ENCODE results near the gene STK17A. TPM values are rescaled to one million over a fixed set of nuclear protein-coding genes. Genes with fewer than 3 reads are reported as not detected.
"Not testable (repeated sequence)": the region's sequence is repeated elsewhere in the genome, so short reads cannot be mapped to it uniquely, and the experiment has no call there.

STK17A gene
- polyA plus RNA-seq, 1 donor, result 18.5 TPM

DNA sequence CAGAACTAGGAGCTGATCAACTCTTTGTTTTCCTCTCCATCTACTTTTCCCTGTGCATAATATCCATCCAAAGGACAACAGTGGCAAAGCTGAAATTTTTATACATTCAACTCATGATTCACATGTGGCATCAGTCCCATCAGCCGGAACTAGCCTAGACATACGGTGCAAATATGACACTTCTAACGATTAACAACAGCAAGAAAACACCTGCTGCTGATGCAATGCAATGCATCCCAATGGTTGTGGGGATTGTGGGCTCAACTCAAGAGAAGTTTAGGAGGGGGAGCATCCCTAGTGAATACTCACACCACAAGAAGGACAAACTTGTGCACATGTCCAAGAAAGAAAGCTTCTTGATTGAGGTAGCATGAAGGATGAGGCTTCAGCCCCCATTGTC is 20.5 kb upstream of the STK17A start:
- WGBS (ENCODE audit: insufficient coverage, low lambda C conversion rate), result no CpG with 5 or more reads among the region's 3 CpGs
- Histone ChIP-seq H3K36me3 (ENCODE audit: control insufficient read depth, insufficient read depth, low read length) (no peaks in the 10 kb centered on the region), H3K4me3 (ENCODE audit: low read length) (no peak overlapping the region), H3K9me3 (ENCODE audit: control insufficient read depth, low read depth, low read length) (no peaks in the 10 kb centered on the region), H3K27ac (ENCODE audit: low read length) (no peak overlapping the region), H3K4me1 (ENCODE audit: control insufficient read depth, insufficient read depth, low read length) (no peaks in the 10 kb centered on the region), H3K27me3 (ENCODE audit: control insufficient read depth, insufficient read depth, low read length) (no peaks in the 10 kb centered on the region)
- DNase-seq, result no peak

DNA sequence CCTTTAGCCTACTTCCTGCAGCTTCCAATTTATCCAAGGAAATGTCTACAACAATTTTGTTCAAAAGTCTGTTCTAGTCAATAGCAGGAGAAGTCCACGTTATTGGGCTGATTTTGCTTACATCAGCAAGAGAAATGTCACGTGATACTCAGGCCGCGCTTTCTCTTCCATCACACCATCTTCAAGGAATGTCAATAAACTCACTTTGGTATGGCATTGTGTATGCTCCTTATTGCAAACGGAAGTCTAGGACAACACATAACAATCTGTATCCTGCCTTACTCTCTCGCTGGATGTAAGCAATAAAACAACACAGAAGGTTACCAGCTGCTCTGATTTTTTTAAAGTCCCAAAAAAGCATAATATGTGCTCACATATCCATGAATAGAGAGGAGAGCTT is 17.1 kb upstream of the STK17A start:
- DNase-seq, result no peak
- no peaks in the 10 kb centered on the region for H3K9me3 ChIP-seq (ENCODE audit: control insufficient read depth, low read depth, low read length)
- H3K27ac ChIP-seq (ENCODE audit: low read length), result no peak overlapping the region
- H3K36me3 ChIP-seq (ENCODE audit: control insufficient read depth, insufficient read depth, low read length), result no peaks in the 10 kb centered on the region
- no CpG with 5 or more reads among the region's 6 CpGs for WGBS (ENCODE audit: insufficient coverage, low lambda C conversion rate)
- no peaks in the 10 kb centered on the region for H3K27me3 ChIP-seq (ENCODE audit: control insufficient read depth, insufficient read depth, low read length)
- H3K4me3 ChIP-seq (ENCODE audit: low read length), result no peak overlapping the region
- no peaks in the 10 kb centered on the region for H3K4me1 ChIP-seq (ENCODE audit: control insufficient read depth, insufficient read depth, low read length)

DNA sequence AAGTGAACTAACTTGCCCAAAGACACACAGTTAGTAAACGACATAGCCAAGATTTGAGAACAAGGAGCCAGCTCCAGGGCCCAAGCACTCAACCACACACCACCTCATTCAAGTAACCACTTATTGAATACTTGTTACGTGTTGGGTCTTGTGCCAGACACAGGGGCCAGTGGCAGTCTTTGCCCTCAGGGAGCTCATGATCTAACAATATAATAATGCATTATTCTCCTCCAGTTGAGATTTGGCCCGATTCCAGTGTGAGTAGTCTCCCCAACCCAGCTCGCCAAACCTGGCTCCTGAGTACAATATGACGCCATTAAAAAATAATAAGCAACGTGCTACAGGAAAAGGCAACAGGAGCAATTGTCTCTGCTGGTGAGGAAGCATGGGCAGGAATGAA is 14.4 kb upstream of the STK17A start:
- no peaks in the 10 kb centered on the region for H3K27me3 ChIP-seq (ENCODE audit: control insufficient read depth, insufficient read depth, low read length)
- DNase-seq, result no peak
- WGBS (ENCODE audit: insufficient coverage, low lambda C conversion rate), result 86% methylated on average over 1 of the region's 6 CpGs
- H3K9me3 ChIP-seq (ENCODE audit: control insufficient read depth, low read depth, low read length), result no peaks in the 10 kb centered on the region
- H3K4me1 ChIP-seq (ENCODE audit: control insufficient read depth, insufficient read depth, low read length), result no peaks in the 10 kb centered on the region
- no peak overlapping the region for H3K27ac ChIP-seq (ENCODE audit: low read length)
- no peak overlapping the region for H3K4me3 ChIP-seq (ENCODE audit: low read length)
- H3K36me3 ChIP-seq (ENCODE audit: control insufficient read depth, insufficient read depth, low read length), result no peaks in the 10 kb centered on the region

DNA sequence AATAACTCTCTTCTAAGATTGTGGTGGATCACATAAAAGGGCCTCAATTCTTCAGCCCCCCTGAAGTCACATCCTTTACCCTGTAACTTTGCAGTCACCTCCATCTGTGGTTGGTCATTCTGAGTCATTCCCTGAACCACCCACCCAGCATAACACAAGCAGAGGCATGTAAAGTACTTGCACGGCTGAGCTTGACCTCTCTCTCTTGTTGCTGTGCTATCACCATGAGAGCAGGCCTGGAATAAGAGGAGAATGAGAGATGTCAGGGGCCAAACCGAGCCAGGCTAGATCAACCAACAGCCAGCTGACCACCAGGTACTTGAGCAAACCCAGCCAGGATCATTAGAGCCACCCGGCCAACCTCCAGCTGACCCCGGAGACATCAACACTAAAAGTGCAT is 13.5 kb upstream of the STK17A start:
- Histone ChIP-seq H3K4me1 (ENCODE audit: control insufficient read depth, insufficient read depth, low read length) (no peaks in the 10 kb centered on the region), H3K4me3 (ENCODE audit: low read length) (no peak overlapping the region), H3K9me3 (ENCODE audit: control insufficient read depth, low read depth, low read length) (no peaks in the 10 kb centered on the region), H3K27me3 (ENCODE audit: control insufficient read depth, insufficient read depth, low read length) (no peaks in the 10 kb centered on the region), H3K27ac (ENCODE audit: low read length) (no peak overlapping the region), H3K36me3 (ENCODE audit: control insufficient read depth, insufficient read depth, low read length) (no peaks in the 10 kb centered on the region)
- DNase-seq, result no peak
- no CpG with 5 or more reads among the region's 4 CpGs for WGBS (ENCODE audit: insufficient coverage, low lambda C conversion rate)

DNA sequence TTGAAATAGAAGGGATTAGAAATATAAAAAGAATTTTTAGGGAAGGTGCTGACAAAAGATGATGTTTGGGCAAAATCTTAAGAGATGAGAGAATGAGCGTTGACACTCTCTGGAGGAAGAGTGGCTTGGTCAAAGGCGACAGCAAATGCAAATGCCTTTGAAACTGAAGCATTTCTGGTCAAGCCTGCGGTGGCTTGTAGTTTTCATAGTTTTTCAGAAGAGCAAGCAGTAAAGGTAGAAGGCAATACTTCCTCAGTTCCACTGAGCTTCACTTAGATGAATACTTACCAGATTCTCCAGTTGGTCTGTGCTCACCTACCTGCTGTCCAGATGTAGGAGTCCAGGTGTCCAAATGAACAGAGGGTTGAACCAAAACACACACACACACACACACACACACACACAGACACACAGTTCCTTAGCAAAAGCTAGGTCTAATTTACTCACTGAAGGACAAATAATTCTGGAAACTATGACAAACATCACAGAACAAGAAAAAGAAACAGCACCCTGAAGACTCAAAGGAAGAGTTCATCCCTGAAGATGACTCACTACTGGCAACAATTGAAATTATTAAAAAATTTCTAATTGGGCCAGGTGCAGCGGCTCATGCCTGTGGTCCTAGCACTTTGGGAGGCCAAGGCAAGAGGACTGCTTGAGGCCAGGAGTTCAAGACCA is 12.1 kb upstream of the STK17A start:
- no peak for DNase-seq
- Histone ChIP-seq H3K9me3 (ENCODE audit: control insufficient read depth, low read depth, low read length) (no peaks in the 10 kb centered on the region), H3K4me3 (ENCODE audit: low read length) (no peak overlapping the region), H3K4me1 (ENCODE audit: control insufficient read depth, insufficient read depth, low read length) (no peaks in the 10 kb centered on the region), H3K36me3 (ENCODE audit: control insufficient read depth, insufficient read depth, low read length) (no peaks in the 10 kb centered on the region), H3K27ac (ENCODE audit: low read length) (no peak overlapping the region), H3K27me3 (ENCODE audit: control insufficient read depth, insufficient read depth, low read length) (no peaks in the 10 kb centered on the region)
- WGBS (ENCODE audit: insufficient coverage, low lambda C conversion rate), result 94% methylated on average over 2 of the region's 4 CpGs

DNA sequence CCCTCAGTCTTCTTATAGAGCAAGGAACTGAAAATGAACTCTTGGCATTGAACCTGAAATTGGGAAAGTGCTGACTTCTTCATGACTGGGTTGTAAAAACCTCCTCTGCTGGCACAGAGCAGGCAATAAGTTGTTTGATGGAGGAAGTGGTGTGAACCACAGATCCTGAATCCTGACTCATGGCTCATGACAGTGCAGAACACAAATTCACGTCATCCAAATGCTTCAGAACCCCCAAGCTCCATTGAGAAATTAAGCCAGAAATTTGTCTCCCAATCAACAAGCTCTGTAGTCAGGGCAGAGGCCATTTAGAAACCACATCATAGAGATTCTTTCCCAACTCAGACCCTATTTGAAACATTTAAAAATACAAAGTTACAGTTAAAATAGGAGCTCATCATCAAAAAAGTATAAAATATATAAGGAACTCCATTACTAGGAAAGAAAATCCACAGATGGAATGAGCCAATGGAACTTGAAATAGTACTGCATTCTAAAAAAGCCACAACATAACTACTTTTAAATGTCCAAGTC is 10.3 kb upstream of the STK17A start:
- no peaks in the 10 kb centered on the region for H3K36me3 ChIP-seq (ENCODE audit: control insufficient read depth, insufficient read depth, low read length)
- H3K27me3 ChIP-seq (ENCODE audit: control insufficient read depth, insufficient read depth, low read length), result no peaks in the 10 kb centered on the region
- DNase-seq, result no peak
- H3K27ac ChIP-seq (ENCODE audit: low read length), result no peak overlapping the region
- H3K4me3 ChIP-seq (ENCODE audit: low read length), result no peak overlapping the region
- no peaks in the 10 kb centered on the region for H3K9me3 ChIP-seq (ENCODE audit: control insufficient read depth, low read depth, low read length)
- no CpG with 5 or more reads among the region's 1 CpG for WGBS (ENCODE audit: insufficient coverage, low lambda C conversion rate)
- H3K4me1 ChIP-seq (ENCODE audit: control insufficient read depth, insufficient read depth, low read length), result no peaks in the 10 kb centered on the region

DNA sequence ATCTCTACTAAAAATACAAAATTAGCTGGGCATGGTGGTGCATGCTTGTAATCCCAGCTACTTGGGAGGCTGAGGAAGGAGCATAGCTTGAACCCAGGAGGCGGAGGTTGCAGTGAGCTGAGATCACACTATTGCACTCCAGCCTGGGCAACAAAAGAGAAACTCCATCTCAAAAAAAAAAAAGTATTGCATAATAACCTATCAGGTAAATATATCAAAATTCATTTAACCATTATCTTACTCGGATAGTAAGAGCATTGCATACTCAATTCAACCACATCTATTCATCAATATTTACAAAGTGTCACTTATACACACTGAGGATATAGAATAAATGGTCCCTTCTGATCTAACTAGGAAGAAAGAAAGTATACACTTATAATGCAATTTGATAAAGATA is 9.1 kb upstream of the STK17A start:
- not testable (repeated sequence) for H3K9me3 ChIP-seq (ENCODE audit: control insufficient read depth, low read depth, low read length); H3K27me3 ChIP-seq (ENCODE audit: control insufficient read depth, insufficient read depth, low read length); DNase-seq; H3K27ac ChIP-seq (ENCODE audit: low read length); H3K36me3 ChIP-seq (ENCODE audit: control insufficient read depth, insufficient read depth, low read length); H3K4me1 ChIP-seq (ENCODE audit: control insufficient read depth, insufficient read depth, low read length); H3K4me3 ChIP-seq (ENCODE audit: low read length)
- 100% methylated on average over 1 of the region's 2 CpGs for WGBS (ENCODE audit: insufficient coverage, low lambda C conversion rate)

DNA sequence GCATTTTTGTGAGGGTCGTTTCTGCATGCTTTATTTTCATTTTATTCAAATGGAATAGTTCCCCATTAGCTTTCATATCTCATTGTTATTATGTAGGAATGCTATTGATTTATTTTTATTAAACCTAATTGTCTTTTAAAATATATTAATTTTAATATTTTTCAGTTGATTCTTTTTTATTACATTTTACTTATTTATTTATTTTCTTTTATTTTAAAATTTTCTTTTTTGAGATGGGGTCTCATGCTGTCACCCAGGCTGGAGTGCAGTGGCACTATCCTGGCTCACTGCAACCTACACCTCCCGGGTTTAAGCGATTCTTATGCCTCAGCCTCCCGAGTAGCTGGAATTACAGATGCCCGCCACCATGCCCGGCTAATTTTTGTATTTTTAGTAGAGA is 7.4 kb upstream of the STK17A start:
- WGBS (ENCODE audit: insufficient coverage, low lambda C conversion rate), result no CpG with 5 or more reads among the region's 6 CpGs
- DNase-seq, result no peak
- no peaks in the 10 kb centered on the region for H3K9me3 ChIP-seq (ENCODE audit: control insufficient read depth, low read depth, low read length)
- no peak overlapping the region for H3K4me3 ChIP-seq (ENCODE audit: low read length)
- no peaks in the 10 kb centered on the region for H3K27me3 ChIP-seq (ENCODE audit: control insufficient read depth, insufficient read depth, low read length)
- no peaks in the 10 kb centered on the region for H3K4me1 ChIP-seq (ENCODE audit: control insufficient read depth, insufficient read depth, low read length)
- H3K36me3 ChIP-seq (ENCODE audit: control insufficient read depth, insufficient read depth, low read length), result no peaks in the 10 kb centered on the region
- H3K27ac ChIP-seq (ENCODE audit: low read length), result no peak overlapping the region

DNA sequence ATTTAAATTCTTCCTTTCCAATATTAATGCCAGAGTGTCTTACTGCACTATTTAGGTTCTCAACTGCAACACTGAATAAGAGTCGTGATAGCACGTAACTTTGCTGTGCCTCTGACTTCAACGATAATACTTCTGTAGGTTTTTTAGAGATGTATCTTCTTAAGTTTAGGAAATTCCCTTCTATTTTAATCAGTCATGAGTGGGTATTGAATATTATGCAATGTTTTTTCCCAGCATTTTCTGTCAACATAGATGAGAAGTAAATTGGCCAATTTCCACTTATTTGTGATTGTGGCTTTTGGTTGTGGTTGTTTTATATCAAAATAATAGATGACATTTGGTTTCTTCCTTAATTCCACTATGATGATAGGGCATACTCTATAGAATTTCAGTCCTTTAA is 6.7 kb upstream of the STK17A start:
- H3K4me3 ChIP-seq (ENCODE audit: low read length), result no peak overlapping the region
- DNase-seq, result no peak

DNA sequence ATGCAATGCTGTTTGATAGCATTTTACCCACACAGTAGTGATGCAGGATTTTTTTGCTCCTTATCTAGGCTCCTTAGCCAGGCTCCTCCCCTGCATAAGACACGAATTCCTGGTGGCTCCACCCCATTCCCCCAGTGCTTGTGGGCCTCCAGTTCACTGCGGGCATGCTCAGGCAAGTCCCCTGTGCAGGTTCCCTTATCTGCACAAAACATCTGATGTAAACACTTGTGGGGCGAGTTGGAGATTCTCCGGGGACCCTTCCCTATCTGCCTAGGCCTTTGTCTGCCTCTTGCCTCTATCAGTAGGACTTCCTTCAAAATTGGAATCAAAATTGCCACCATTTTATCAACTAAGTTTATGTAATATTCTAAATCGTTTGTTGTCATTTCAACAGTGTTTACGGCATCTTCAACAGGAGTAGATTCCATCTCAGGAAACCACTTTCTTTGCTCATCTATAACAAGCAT is 5.4 kb upstream of the STK17A start:
- Histone ChIP-seq H3K9me3 (ENCODE audit: control insufficient read depth, low read depth, low read length) (no peaks in the 10 kb centered on the region), H3K4me1 (ENCODE audit: control insufficient read depth, insufficient read depth, low read length) (peaks cover 6% of the 10 kb centered on the region), H3K36me3 (ENCODE audit: control insufficient read depth, insufficient read depth, low read length) (no peaks in the 10 kb centered on the region), H3K27me3 (ENCODE audit: control insufficient read depth, insufficient read depth, low read length) (no peaks in the 10 kb centered on the region), H3K27ac (ENCODE audit: low read length) (no peak overlapping the region), H3K4me3 (ENCODE audit: low read length) (no peak overlapping the region)
- WGBS (ENCODE audit: insufficient coverage, low lambda C conversion rate), result 40% methylated on average over 1 of the region's 6 CpGs
- no peak for DNase-seq

More for the DNA sequence above, 6.7 kb upstream of the STK17A start:
- no peaks in the 10 kb centered on the region for H3K9me3 ChIP-seq (ENCODE audit: control insufficient read depth, low read depth, low read length)
- no peak overlapping the region for H3K27ac ChIP-seq (ENCODE audit: low read length)
- no peaks in the 10 kb centered on the region for H3K36me3 ChIP-seq (ENCODE audit: control insufficient read depth, insufficient read depth, low read length)
- H3K4me1 ChIP-seq (ENCODE audit: control insufficient read depth, insufficient read depth, low read length), result no peaks in the 10 kb centered on the region
- WGBS (ENCODE audit: insufficient coverage, low lambda C conversion rate), result no CpG with 5 or more reads among the region's 3 CpGs
- no peaks in the 10 kb centered on the region for H3K27me3 ChIP-seq (ENCODE audit: control insufficient read depth, insufficient read depth, low read length)

Data from large intestine (tissue), 3 donors.